Germinal center (tissue), 1 donor: Measurements from ENCODE around the gene CER1.

Experiments
- DNase-seq: peaks from one replicate; pipeline ENCODE4 v3.0.0; 2012; ENCODE audit warnings: mixed read lengths, low spot score

CER1 gene

GRCh38 chr9:14722391-14723035, at the start of gene CER1:
Gene CER1 (minus strand): TSS chr9:14722733. CDS start chr9:14722672, 61 bp downstream.
- DNase-seq = no peak

- no peak for DNase-seq
These were observed 48.1 kb upstream of the CER1 start for GRCh38 chr9:14770592-14770991.

GRCh38 chr9:14769230-14769571, 46.7 kb upstream of the CER1 start:
- DNase-seq = no peak

- DNase-seq = peak; percentile 4
These were observed 46.1 kb upstream of the CER1 start for GRCh38 chr9:14768405-14769229.

GRCh38 chr9:14766299-14766698, 43.8 kb upstream of the CER1 start:
- DNase-seq = no peak

- no peak for DNase-seq
These were observed 39.1 kb upstream of the CER1 start for GRCh38 chr9:14761584-14761983.

- no peak for DNase-seq
These were observed 37.5 kb upstream of the CER1 start for GRCh38 chr9:14760060-14760459.

GRCh38 chr9:14756291-14756690, 33.8 kb upstream of the CER1 start:
- no peak for DNase-seq

GRCh38 chr9:14752871-14753270, 30.3 kb upstream of the CER1 start:
- no peak for DNase-seq

GRCh38 chr9:14752271-14752670, 29.7 kb upstream of the CER1 start:
- DNase-seq = no peak

GRCh38 chr9:14750821-14751220, 28.3 kb upstream of the CER1 start:
- DNase-seq = no peak

- no peak for DNase-seq
These were observed 27.2 kb upstream of the CER1 start for GRCh38 chr9:14749741-14750211.

- DNase-seq = no peak
These were observed 25.8 kb upstream of the CER1 start for GRCh38 chr9:14748373-14748772.

- no peak for DNase-seq
These were observed 24.6 kb upstream of the CER1 start for GRCh38 chr9:14747111-14747510.

- DNase-seq = no peak
These were observed 24.1 kb upstream of the CER1 start for GRCh38 chr9:14746626-14747025.

- DNase-seq = no peak
These were observed 22.2 kb upstream of the CER1 start for GRCh38 chr9:14744768-14745167.

GRCh38 chr9:14741369-14741768, 18.8 kb upstream of the CER1 start:
- DNase-seq = no peak

GRCh38 chr9:14733133-14733532, 10.6 kb upstream of the CER1 start:
- DNase-seq = no peak

- DNase-seq = no peak
These were observed 8.9 kb upstream of the CER1 start for GRCh38 chr9:14731294-14731981.

GRCh38 chr9:14730461-14730898, 7.9 kb upstream of the CER1 start:
- no peak for DNase-seq

- DNase-seq = no peak
These were observed 768 bp upstream of the CER1 start for GRCh38 chr9:14723301-14723700.

- no peak for DNase-seq
These were observed 3.2 kb downstream of the CER1 start for GRCh38 chr9:14719231-14719923.
